Measurements from ENCODE around the gene IL1A.

GRCh38 chr2:112783187-112783714 is 1.0 kb downstream of the IL1A start:
- TF ChIP-seq, protein P1, sequence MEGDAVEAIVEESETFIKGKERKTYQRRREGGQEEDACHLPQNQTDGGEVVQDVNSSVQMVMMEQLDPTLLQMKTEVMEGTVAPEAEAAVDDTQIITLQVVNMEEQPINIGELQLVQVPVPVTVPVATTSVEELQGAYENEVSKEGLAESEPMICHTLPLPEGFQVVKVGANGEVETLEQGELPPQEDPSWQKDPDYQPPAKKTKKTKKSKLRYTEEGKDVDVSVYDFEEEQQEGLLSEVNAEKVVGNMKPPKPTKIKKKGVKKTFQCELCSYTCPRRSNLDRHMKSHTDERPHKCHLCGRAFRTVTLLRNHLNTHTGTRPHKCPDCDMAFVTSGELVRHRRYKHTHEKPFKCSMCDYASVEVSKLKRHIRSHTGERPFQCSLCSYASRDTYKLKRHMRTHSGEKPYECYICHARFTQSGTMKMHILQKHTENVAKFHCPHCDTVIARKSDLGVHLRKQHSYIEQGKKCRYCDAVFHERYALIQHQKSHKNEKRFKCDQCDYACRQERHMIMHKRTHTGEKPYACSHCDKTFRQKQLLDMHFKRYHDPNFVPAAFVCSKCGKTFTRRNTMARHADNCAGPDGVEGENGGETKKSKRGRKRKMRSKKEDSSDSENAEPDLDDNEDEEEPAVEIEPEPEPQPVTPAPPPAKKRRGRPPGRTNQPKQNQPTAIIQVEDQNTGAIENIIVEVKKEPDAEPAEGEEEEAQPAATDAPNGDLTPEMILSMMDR (IDR thresholded peaks at IDR 0.05; ENCODE audit: insufficient read depth, low read depth, low read length) = no peak
- no peak for TF ChIP-seq EZH2 (IDR thresholded peaks at IDR 0.05; ENCODE audit: insufficient read depth, low read length)

Data from astrocyte (in vitro differentiated cells and primary cell).